GM23338 (cell line): ENCODE results near the gene LMO1. TPM values are rescaled to one million over a fixed set of nuclear protein-coding genes. Genes with fewer than 3 reads are reported as not detected.

Experiments
- ATAC-seq: fragments of 200-7000 bp; cut with Tn5 transposase; 3 replicates; pipeline ENCODE4 v1.9.1; 2020
- DNase-seq: peaks from one replicate; pipeline ENCODE4 v3.0.0-alpha.2; 2015; ENCODE audit warnings: low spot score
- H2AFZ ChIP-seq: fragments of 200-600 bp; sonication (generic); 2 replicates; pipeline ENCODE4 v1.8.0; 2016; ENCODE audit warnings: antibody characterized with exemption, mild to moderate bottlenecking, moderate library complexity
- H3F3A ChIP-seq: fragments of 200-600 bp; sonication (generic); replicated peaks from 2 replicates; pipeline ENCODE4 v1.8.0; 2017; ENCODE audit warnings: antibody characterized with exemption, mixed run types, low read depth
- H3K27ac ChIP-seq: fragments of 200-600 bp; sonication (generic); 2 replicates; pipeline ENCODE4 v1.6.1; 2016; ENCODE audit warnings: low read depth
- H3K27me3 ChIP-seq: fragments of 200-600 bp; sonication (generic); 2 replicates; pipeline ENCODE4 v1.8.0; 2016; ENCODE audit warnings: mild to moderate bottlenecking, mixed run types, moderate library complexity; ENCODE audit not compliant: insufficient read depth
- H3K36me3 ChIP-seq: fragments of 200-600 bp; sonication (generic); 2 replicates; pipeline ENCODE4 v1.8.0; 2016; ENCODE audit warnings: mild to moderate bottlenecking; ENCODE audit not compliant: insufficient read depth
- H3K4me1 ChIP-seq: fragments of 200-600 bp; sonication (generic); 2 replicates; pipeline ENCODE4 v1.8.0; 2016; ENCODE audit warnings: mild to moderate bottlenecking, moderate library complexity; ENCODE audit not compliant: insufficient read depth
- H3K4me2 ChIP-seq: fragments of 200-600 bp; sonication (generic); 2 replicates; pipeline ENCODE4 v1.7.1; 2017; ENCODE audit warnings: mixed run types
- H3K4me3 ChIP-seq: fragments of 200-600 bp; sonication (generic); 2 replicates; pipeline ENCODE4 v1.6.1; 2016; ENCODE audit warnings: mixed run types
- H3K79me2 ChIP-seq: fragments of 200-600 bp; sonication (generic); replicated peaks from 2 replicates; pipeline ENCODE4 v1.8.0; 2017; ENCODE audit warnings: mild to moderate bottlenecking; ENCODE audit not compliant: insufficient read depth
- H3K9me2 ChIP-seq: fragments of 200-600 bp; sonication (generic); 2 replicates; pipeline ENCODE4 v1.8.0; 2017; ENCODE audit not compliant: insufficient read depth
- H4K20me1 ChIP-seq: fragments of 200-600 bp; sonication (generic); replicated peaks from 2 replicates; pipeline ENCODE4 v1.8.0; 2017; ENCODE audit warnings: mild to moderate bottlenecking; ENCODE audit not compliant: insufficient read depth
- H3K27ac Mint-ChIP-seq: 2 replicates; pipeline ENCODE4 v1.8.0; 2020; ENCODE audit warnings: inconsistent platforms, mild to moderate bottlenecking, moderate library complexity, mixed read lengths
- H3K27me3 Mint-ChIP-seq: 3 replicates; pipeline ENCODE4 v1.8.0; 2022; ENCODE audit warnings: low read depth, mild to moderate bottlenecking, moderate library complexity, mixed read lengths, inconsistent platforms; ENCODE audit not compliant: insufficient read depth, poor library complexity
- H3K36me3 Mint-ChIP-seq: 3 replicates; pipeline ENCODE4 v1.8.0; 2021; ENCODE audit warnings: low read depth, mild to moderate bottlenecking, inconsistent platforms, moderate library complexity, mixed read lengths
- H3K4me1 Mint-ChIP-seq: 3 replicates; pipeline ENCODE4 v1.8.0; 2020; ENCODE audit warnings: mild to moderate bottlenecking, inconsistent platforms, mixed read lengths
- H3K4me3 Mint-ChIP-seq: 3 replicates; pipeline ENCODE4 v1.8.0; 2021; ENCODE audit warnings: moderate library complexity, mild to moderate bottlenecking, inconsistent platforms, mixed read lengths
- H3K9me3 Mint-ChIP-seq: 3 replicates; pipeline ENCODE4 v1.8.0; 2020; ENCODE audit warnings: moderate library complexity, mild to moderate bottlenecking, inconsistent platforms, mixed read lengths
- CREB1 ChIP-seq: fragments of 250-450 bp; sonication (Bioruptor Pico); IDR thresholded peaks from 2 replicates; pipeline ENCODE4 v1.5.0; 2020; ENCODE audit warnings: low read depth, mild to moderate bottlenecking, moderate library complexity
- EZH2 ChIP-seq: fragments of 200-600 bp; sonication (generic); IDR thresholded peaks from one replicate; pipeline ENCODE4 v1.8.0; 2017; ENCODE audit warnings: antibody characterized with exemption, mild to moderate bottlenecking, low read depth; ENCODE audit not compliant: unreplicated experiment
- EZH2phosphoT487 ChIP-seq: fragments of 200-600 bp; sonication (generic); IDR thresholded peaks from one replicate; pipeline ENCODE4 v1.8.1; 2018; ENCODE audit warnings: antibody characterized with exemption; ENCODE audit not compliant: unreplicated experiment
- JUNB ChIP-seq: IDR thresholded peaks from one replicate; pipeline ENCODE4 v1.6.1; 2016; ENCODE audit warnings: antibody characterized with exemption; ENCODE audit not compliant: unreplicated experiment
- NANOG ChIP-seq: IDR thresholded peaks from 2 replicates; pipeline ENCODE4 v1.6.1; 2016; ENCODE audit warnings: antibody characterized with exemption, borderline replicate concordance
- POLR2AphosphoS5 ChIP-seq: IDR thresholded peaks from 2 replicates; pipeline ENCODE4 v1.6.1; 2016; ENCODE audit warnings: antibody characterized with exemption, low read depth
- STAT1 ChIP-seq: IDR thresholded peaks from one replicate; pipeline ENCODE4 v1.6.1; 2016; ENCODE audit warnings: antibody characterized with exemption; ENCODE audit not compliant: unreplicated experiment
- ZNF114 ChIP-seq: fragments of 250-450 bp; sonication (Bioruptor Pico); IDR thresholded peaks from 2 replicates; pipeline ENCODE4 v1.5.0; 2020; ENCODE audit warnings: mild to moderate bottlenecking, moderate library complexity
- ZNF331 ChIP-seq: fragments of 250-450 bp; sonication (Bioruptor Pico); IDR thresholded peaks from 2 replicates; pipeline ENCODE4 v1.5.0; 2020; ENCODE audit warnings: low read depth, mild to moderate bottlenecking, moderate library complexity
- polyA plus RNA-seq: library from polyadenylated mRNA; unstranded; fragments of >200 nt; fragmentation: Nextera tagmentation; extraction: Ambion mirVana; gene quantifications from 2 replicates; pipeline ENCODE4 v1.2.1, GENCODE V29; 2016
- total RNA-seq: library from RNA; depleted of rRNA; stranded (reverse); fragments of >200 nt; shearing (Covaris generic); gene quantifications from 2 replicates; pipeline ENCODE4 v1.2.3, GENCODE V29; 2014
- TF ChIP-seq, protein P1 (sequence below): fragments of 250-450 bp; sonication (Bioruptor Pico); IDR thresholded peaks from 2 replicates; pipeline ENCODE4 v1.5.0; 2020; ENCODE audit warnings: mild to moderate bottlenecking, moderate library complexity
- TF ChIP-seq, protein P2 (sequence below): IDR thresholded peaks from 2 replicates; pipeline ENCODE4 v1.6.1; 2016; ENCODE audit warnings: antibody characterized with exemption
- TF ChIP-seq, protein P3 (sequence below), 2 experiments: fragments of 200-600 bp in 1 of 2; sonication (generic) in 1 of 2; conservative IDR thresholded peaks; 2 replicates each; pipeline versions ENCODE4 v1.5.1 to v1.6.1; 2016 to 2017; ENCODE audit warnings: antibody characterized with exemption in 2 of 2, low read depth in 2 of 2, mild to moderate bottlenecking in 2 of 2, moderate library complexity in 1 of 2
- TF ChIP-seq, protein P4 (sequence below): IDR thresholded peaks from one replicate; pipeline ENCODE4 v1.6.1; 2018; ENCODE audit warnings: antibody characterized with exemption; ENCODE audit not compliant: unreplicated experiment

The LMO1 gene
- total and polyA plus RNA-seq, 2 experiments from 2014 or later, result 0.40 TPM; not detected in 1

- Histone ChIP-seq H2AFZ (no peak overlapping the region), H3K27ac (no peak overlapping the region), H3K9me2 (no peaks in the 10 kb centered on the region), H3K79me2 (no peaks in the 10 kb centered on the region), H4K20me1 (no peaks in the 10 kb centered on the region), H3F3A (no peaks in the 10 kb centered on the region), H3K27me3 (no peaks in the 10 kb centered on the region), H3K4me1 (no peaks in the 10 kb centered on the region), H3K4me2 (no peak overlapping the region), H3K4me3 (no peak overlapping the region), H3K36me3 (no peaks in the 10 kb centered on the region)
- ATAC-seq, result no peak
- H3K4me3 Mint-ChIP-seq, result no peak overlapping the region
- H3K27me3 Mint-ChIP-seq, result no peaks in the 10 kb centered on the region
- H3K9me3 Mint-ChIP-seq, result peaks cover 7% of the 10 kb centered on the region; the same call in 2 of the 3 replicates
- no peak for DNase-seq
- no peak overlapping the region for H3K27ac Mint-ChIP-seq
- H3K4me1 Mint-ChIP-seq, result no peaks in the 10 kb centered on the region; the same call in 1 of the 3 replicates
- H3K36me3 Mint-ChIP-seq, result peaks cover 5% of the 10 kb centered on the region; the same call in 1 of the 3 replicates
- TF ChIP-seq, protein P1, sequence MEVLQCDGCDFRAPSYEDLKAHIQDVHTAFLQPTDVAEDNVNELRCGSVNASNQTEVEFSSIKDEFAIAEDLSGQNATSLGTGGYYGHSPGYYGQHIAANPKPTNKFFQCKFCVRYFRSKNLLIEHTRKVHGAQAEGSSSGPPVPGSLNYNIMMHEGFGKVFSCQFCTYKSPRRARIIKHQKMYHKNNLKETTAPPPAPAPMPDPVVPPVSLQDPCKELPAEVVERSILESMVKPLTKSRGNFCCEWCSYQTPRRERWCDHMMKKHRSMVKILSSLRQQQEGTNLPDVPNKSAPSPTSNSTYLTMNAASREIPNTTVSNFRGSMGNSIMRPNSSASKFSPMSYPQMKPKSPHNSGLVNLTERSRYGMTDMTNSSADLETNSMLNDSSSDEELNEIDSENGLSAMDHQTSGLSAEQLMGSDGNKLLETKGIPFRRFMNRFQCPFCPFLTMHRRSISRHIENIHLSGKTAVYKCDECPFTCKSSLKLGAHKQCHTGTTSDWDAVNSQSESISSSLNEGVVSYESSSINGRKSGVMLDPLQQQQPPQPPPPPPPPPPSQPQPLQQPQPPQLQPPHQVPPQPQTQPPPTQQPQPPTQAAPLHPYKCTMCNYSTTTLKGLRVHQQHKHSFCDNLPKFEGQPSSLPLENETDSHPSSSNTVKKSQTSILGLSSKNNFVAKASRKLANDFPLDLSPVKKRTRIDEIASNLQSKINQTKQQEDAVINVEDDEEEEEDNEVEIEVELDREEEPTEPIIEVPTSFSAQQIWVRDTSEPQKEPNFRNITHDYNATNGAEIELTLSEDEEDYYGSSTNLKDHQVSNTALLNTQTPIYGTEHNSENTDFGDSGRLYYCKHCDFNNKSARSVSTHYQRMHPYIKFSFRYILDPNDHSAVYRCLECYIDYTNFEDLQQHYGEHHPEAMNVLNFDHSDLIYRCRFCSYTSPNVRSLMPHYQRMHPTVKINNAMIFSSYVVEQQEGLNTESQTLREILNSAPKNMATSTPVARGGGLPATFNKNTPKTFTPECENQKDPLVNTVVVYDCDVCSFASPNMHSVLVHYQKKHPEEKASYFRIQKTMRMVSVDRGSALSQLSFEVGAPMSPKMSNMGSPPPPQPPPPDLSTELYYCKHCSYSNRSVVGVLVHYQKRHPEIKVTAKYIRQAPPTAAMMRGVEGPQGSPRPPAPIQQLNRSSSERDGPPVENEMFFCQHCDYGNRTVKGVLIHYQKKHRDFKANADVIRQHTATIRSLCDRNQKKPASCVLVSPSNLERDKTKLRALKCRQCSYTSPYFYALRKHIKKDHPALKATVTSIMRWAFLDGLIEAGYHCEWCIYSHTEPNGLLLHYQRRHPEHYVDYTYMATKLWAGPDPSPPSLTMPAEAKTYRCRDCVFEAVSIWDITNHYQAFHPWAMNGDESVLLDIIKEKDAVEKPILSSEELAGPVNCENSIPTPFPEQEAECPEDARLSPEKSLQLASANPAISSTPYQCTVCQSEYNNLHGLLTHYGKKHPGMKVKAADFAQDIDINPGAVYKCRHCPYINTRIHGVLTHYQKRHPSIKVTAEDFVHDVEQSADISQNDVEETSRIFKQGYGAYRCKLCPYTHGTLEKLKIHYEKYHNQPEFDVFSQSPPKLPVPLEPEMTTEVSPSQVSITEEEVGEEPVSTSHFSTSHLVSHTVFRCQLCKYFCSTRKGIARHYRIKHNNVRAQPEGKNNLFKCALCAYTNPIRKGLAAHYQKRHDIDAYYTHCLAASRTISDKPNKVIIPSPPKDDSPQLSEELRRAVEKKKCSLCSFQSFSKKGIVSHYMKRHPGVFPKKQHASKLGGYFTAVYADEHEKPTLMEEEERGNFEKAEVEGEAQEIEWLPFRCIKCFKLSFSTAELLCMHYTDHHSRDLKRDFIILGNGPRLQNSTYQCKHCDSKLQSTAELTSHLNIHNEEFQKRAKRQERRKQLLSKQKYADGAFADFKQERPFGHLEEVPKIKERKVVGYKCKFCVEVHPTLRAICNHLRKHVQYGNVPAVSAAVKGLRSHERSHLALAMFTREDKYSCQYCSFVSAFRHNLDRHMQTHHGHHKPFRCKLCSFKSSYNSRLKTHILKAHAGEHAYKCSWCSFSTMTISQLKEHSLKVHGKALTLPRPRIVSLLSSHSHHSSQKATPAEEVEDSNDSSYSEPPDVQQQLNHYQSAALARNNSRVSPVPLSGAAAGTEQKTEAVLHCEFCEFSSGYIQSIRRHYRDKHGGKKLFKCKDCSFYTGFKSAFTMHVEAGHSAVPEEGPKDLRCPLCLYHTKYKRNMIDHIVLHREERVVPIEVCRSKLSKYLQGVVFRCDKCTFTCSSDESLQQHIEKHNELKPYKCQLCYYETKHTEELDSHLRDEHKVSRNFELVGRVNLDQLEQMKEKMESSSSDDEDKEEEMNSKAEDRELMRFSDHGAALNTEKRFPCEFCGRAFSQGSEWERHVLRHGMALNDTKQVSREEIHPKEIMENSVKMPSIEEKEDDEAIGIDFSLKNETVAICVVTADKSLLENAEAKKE (CRISPR knock-in tag), result no peak
- TF ChIP-seq ZNF331 (CRISPR knock-in tag) (no peak), JUNB (no peak), POLR2AphosphoS5 (no peak), EZH2 (no peak), CREB1 (no peak), ZNF114 (CRISPR knock-in tag) (no peak), NANOG (no peak), STAT1 (no peak), EZH2phosphoT487 (no peak)
- TF ChIP-seq, protein P2, sequence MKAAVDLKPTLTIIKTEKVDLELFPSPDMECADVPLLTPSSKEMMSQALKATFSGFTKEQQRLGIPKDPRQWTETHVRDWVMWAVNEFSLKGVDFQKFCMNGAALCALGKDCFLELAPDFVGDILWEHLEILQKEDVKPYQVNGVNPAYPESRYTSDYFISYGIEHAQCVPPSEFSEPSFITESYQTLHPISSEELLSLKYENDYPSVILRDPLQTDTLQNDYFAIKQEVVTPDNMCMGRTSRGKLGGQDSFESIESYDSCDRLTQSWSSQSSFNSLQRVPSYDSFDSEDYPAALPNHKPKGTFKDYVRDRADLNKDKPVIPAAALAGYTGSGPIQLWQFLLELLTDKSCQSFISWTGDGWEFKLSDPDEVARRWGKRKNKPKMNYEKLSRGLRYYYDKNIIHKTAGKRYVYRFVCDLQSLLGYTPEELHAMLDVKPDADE, result no peak
- TF ChIP-seq, protein P3, sequence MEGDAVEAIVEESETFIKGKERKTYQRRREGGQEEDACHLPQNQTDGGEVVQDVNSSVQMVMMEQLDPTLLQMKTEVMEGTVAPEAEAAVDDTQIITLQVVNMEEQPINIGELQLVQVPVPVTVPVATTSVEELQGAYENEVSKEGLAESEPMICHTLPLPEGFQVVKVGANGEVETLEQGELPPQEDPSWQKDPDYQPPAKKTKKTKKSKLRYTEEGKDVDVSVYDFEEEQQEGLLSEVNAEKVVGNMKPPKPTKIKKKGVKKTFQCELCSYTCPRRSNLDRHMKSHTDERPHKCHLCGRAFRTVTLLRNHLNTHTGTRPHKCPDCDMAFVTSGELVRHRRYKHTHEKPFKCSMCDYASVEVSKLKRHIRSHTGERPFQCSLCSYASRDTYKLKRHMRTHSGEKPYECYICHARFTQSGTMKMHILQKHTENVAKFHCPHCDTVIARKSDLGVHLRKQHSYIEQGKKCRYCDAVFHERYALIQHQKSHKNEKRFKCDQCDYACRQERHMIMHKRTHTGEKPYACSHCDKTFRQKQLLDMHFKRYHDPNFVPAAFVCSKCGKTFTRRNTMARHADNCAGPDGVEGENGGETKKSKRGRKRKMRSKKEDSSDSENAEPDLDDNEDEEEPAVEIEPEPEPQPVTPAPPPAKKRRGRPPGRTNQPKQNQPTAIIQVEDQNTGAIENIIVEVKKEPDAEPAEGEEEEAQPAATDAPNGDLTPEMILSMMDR (conservative IDR thresholded peaks at IDR 0.05; ENCODE audit: low read depth in 2 of 2), result no peak
- TF ChIP-seq, protein P4, sequence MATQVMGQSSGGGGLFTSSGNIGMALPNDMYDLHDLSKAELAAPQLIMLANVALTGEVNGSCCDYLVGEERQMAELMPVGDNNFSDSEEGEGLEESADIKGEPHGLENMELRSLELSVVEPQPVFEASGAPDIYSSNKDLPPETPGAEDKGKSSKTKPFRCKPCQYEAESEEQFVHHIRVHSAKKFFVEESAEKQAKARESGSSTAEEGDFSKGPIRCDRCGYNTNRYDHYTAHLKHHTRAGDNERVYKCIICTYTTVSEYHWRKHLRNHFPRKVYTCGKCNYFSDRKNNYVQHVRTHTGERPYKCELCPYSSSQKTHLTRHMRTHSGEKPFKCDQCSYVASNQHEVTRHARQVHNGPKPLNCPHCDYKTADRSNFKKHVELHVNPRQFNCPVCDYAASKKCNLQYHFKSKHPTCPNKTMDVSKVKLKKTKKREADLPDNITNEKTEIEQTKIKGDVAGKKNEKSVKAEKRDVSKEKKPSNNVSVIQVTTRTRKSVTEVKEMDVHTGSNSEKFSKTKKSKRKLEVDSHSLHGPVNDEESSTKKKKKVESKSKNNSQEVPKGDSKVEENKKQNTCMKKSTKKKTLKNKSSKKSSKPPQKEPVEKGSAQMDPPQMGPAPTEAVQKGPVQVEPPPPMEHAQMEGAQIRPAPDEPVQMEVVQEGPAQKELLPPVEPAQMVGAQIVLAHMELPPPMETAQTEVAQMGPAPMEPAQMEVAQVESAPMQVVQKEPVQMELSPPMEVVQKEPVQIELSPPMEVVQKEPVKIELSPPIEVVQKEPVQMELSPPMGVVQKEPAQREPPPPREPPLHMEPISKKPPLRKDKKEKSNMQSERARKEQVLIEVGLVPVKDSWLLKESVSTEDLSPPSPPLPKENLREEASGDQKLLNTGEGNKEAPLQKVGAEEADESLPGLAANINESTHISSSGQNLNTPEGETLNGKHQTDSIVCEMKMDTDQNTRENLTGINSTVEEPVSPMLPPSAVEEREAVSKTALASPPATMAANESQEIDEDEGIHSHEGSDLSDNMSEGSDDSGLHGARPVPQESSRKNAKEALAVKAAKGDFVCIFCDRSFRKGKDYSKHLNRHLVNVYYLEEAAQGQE, result no peak
Measured at GRCh38 chr11:8309311-8309710, 45.6 kb upstream of the LMO1 start.
